DOHH2 (cell line): ENCODE measurements around the gene EPG5.

Experiments
- H3F3A ChIP-seq: fragments of 200-600 bp; sonication (generic), shearing (Covaris generic); 2 replicates; pipeline ENCODE4 v1.6.0; 2016; ENCODE audit warnings: antibody characterized with exemption, mild to moderate bottlenecking; ENCODE audit not compliant: control insufficient read depth, insufficient read depth
- H3K27ac ChIP-seq: fragments of 200-600 bp; sonication (generic); 2 replicates; pipeline ENCODE4 v1.5.1; 2014; ENCODE audit warnings: low read depth, mild to moderate bottlenecking, low read length, moderate library complexity
- H3K27me3 ChIP-seq: fragments of 200-600 bp; sonication (generic); 2 replicates; pipeline ENCODE4 v1.6.1; 2014; ENCODE audit warnings: mild to moderate bottlenecking, low read length, mixed read lengths; ENCODE audit not compliant: control insufficient read depth
- H3K36me3 ChIP-seq: fragments of 200-600 bp; sonication (generic); 2 replicates; pipeline ENCODE4 v1.6.1; 2014; ENCODE audit warnings: mild to moderate bottlenecking, low read length, moderate library complexity, mixed read lengths; ENCODE audit not compliant: control insufficient read depth
- H3K4me1 ChIP-seq: fragments of 200-600 bp; sonication (generic); 2 replicates; pipeline ENCODE4 v1.6.1; 2014; ENCODE audit warnings: mild to moderate bottlenecking, low read length, mixed read lengths; ENCODE audit not compliant: control insufficient read depth
- H3K4me2 ChIP-seq: fragments of 200-600 bp; sonication (generic); 2 replicates; pipeline ENCODE4 v1.6.0; 2014; ENCODE audit warnings: mild to moderate bottlenecking, low read length, moderate library complexity
- H3K4me3 ChIP-seq: fragments of 200-600 bp; sonication (generic); 2 replicates; pipeline ENCODE4 v1.5.1; 2014; ENCODE audit warnings: mild to moderate bottlenecking, low read length, mixed read lengths
- H3K79me2 ChIP-seq: fragments of 200-600 bp; sonication (generic); 2 replicates; pipeline ENCODE4 v1.6.1; 2014; ENCODE audit warnings: mild to moderate bottlenecking, low read length, mixed read lengths; ENCODE audit not compliant: control insufficient read depth
- H3K9me2 ChIP-seq: fragments of 200-600 bp; sonication (generic); replicated peaks from 2 replicates; pipeline ENCODE4 v1.6.1; 2014; ENCODE audit warnings: mild to moderate bottlenecking, low read length, mixed read lengths; ENCODE audit not compliant: control insufficient read depth
- H3K9me3 ChIP-seq: fragments of 200-600 bp; sonication (generic); 2 replicates; pipeline ENCODE4 v1.6.1; 2014; ENCODE audit warnings: antibody characterized with exemption, low read length, mixed read lengths; ENCODE audit not compliant: control insufficient read depth, insufficient read depth
- H4K20me1 ChIP-seq: fragments of 200-600 bp; sonication (generic); 2 replicates; pipeline ENCODE4 v1.6.0; 2014; ENCODE audit warnings: low read depth, mild to moderate bottlenecking, antibody characterized with exemption, low read length, moderate library complexity; ENCODE audit not compliant: control insufficient read depth, insufficient read depth
- EZH2phosphoT487 ChIP-seq: fragments of 200-600 bp; sonication (generic); IDR thresholded peaks from 2 replicates; pipeline ENCODE4 v1.6.1; 2017; ENCODE audit warnings: borderline replicate concordance, mild to moderate bottlenecking, antibody characterized with exemption, low read length, moderate library complexity, mixed read lengths
- TF ChIP-seq, protein P1 (sequence below): fragments of 200-600 bp; sonication (generic); IDR thresholded peaks from one replicate; pipeline ENCODE4 v1.5.1; 2014; ENCODE audit warnings: antibody characterized with exemption, mild to moderate bottlenecking, low read depth, low read length; ENCODE audit not compliant: poor library complexity, severe bottlenecking

The EPG5 gene

DNA sequence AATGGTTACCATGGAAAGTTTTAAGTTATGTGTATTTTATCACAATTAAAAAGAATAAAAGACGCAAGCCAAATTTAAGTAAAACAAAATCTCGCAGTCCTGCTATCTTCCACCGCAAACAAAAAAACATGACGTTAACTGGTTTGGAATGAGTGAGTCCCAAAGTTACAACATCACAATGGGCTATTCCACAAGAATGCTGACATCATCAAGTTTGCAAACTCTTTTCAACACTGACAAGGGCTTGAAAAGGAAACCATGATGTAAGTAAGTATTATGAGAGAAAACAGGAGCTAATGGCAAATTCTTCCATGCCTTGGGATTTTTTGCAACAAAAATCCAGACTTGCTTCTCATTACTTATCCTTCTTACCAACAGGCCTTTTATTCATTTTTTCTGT, 110.6 kb downstream of the EPG5 start:
- Histone ChIP-seq H3K4me3 (no peak overlapping the region), H3K9me3 (no peaks in the 10 kb centered on the region), H3K9me2 (no peaks in the 10 kb centered on the region), H4K20me1 (no peaks in the 10 kb centered on the region), H3K27me3 (no peaks in the 10 kb centered on the region), H3K79me2 (no peaks in the 10 kb centered on the region), H3F3A (no peaks in the 10 kb centered on the region), H3K36me3 (peaks cover 43% of the 10 kb centered on the region), H3K27ac (no peak overlapping the region), H3K4me1 (no peaks in the 10 kb centered on the region), H3K4me2 (no peak overlapping the region)
- TF ChIP-seq EZH2phosphoT487 = no peak
- TF ChIP-seq, protein P1, sequence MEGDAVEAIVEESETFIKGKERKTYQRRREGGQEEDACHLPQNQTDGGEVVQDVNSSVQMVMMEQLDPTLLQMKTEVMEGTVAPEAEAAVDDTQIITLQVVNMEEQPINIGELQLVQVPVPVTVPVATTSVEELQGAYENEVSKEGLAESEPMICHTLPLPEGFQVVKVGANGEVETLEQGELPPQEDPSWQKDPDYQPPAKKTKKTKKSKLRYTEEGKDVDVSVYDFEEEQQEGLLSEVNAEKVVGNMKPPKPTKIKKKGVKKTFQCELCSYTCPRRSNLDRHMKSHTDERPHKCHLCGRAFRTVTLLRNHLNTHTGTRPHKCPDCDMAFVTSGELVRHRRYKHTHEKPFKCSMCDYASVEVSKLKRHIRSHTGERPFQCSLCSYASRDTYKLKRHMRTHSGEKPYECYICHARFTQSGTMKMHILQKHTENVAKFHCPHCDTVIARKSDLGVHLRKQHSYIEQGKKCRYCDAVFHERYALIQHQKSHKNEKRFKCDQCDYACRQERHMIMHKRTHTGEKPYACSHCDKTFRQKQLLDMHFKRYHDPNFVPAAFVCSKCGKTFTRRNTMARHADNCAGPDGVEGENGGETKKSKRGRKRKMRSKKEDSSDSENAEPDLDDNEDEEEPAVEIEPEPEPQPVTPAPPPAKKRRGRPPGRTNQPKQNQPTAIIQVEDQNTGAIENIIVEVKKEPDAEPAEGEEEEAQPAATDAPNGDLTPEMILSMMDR = no peak

DNA sequence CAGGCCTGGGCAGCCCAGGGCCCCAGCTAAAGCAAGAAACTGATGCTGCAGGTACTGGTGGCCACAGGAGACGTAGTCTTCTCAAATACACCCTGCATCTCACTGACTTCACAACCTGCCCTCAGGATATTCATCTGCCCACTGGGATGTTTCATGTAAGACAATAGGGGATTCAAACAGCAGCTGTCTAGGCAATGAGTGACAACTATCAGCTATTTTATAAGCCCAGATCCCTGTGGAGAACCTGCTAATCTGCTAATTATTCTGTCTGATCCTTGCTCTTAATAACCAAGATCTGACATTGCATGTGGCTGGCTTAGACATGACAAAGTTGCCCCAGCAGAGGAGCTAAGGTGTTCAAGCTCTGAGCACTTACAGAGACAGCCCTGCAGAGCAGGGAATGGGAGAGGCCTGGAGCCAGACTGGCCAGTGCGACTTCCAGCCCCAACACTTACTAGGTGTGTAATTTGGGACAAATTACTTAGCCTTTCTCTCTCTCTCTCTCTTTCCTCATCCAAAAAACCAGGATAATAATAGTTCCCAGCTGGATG, 113.0 kb downstream of the EPG5 start:
- no peaks in the 10 kb centered on the region for H3K4me1 ChIP-seq
- no peaks in the 10 kb centered on the region for H3K9me3 ChIP-seq
- no peak overlapping the region for H3K27ac ChIP-seq
- H3K36me3 ChIP-seq = peaks cover 30% of the 10 kb centered on the region
- no peaks in the 10 kb centered on the region for H4K20me1 ChIP-seq
- no peak overlapping the region for H3K4me3 ChIP-seq
- no peaks in the 10 kb centered on the region for H3K79me2 ChIP-seq
- H3K4me2 ChIP-seq = no peak overlapping the region
- H3F3A ChIP-seq = no peaks in the 10 kb centered on the region
- no peak for TF ChIP-seq EZH2phosphoT487
- TF ChIP-seq, protein P1 = no peak
- no peaks in the 10 kb centered on the region for H3K9me2 ChIP-seq
- no peaks in the 10 kb centered on the region for H3K27me3 ChIP-seq

DNA sequence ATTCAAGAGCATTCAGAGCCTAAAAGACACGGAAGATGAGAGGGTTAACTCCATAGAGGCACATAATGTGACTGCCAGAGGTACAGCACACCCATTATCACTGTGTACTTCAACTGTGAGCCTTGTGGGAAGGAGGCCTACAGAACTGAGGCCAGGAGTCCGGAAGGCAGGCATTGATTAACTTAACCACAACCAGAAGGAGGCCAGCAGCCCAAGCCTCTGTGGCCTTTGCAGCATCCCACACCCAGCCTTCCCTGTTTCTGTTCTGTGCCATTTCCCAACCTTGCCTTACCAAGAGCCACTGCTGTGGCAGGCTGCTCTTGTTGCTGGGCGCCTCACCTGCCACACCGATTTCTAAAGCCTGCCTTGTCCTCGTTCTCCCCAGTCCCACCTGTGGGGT, 114.5 kb downstream of the EPG5 start:
- H3K4me1 ChIP-seq = no peaks in the 10 kb centered on the region
- no peak overlapping the region for H3K4me2 ChIP-seq
- no peaks in the 10 kb centered on the region for H3F3A ChIP-seq
- H3K9me3 ChIP-seq = no peaks in the 10 kb centered on the region
- no peak overlapping the region for H3K27ac ChIP-seq
- no peaks in the 10 kb centered on the region for H3K9me2 ChIP-seq
- peaks cover 17% of the 10 kb centered on the region for H3K36me3 ChIP-seq
- H3K79me2 ChIP-seq = no peaks in the 10 kb centered on the region
- no peak overlapping the region for H3K4me3 ChIP-seq
- H3K27me3 ChIP-seq = no peaks in the 10 kb centered on the region
- no peak for TF ChIP-seq EZH2phosphoT487
- TF ChIP-seq, protein P1 = no peak
- no peaks in the 10 kb centered on the region for H4K20me1 ChIP-seq
